NB4 (cell line): Measurements from ENCODE around the gene ANKHD1.

Source experiments
- DNase-seq: peaks from one replicate; pipeline ENCODE4 v3.0.0; 2010; ENCODE audit warnings: low read depth
- H3K4me3 ChIP-seq: one replicate; pipeline ENCODE4 v1.5.1; 2011; ENCODE audit warnings: mild to moderate bottlenecking, low read depth, low read length, moderate library complexity
- MAX ChIP-seq: IDR thresholded peaks from 2 replicates; pipeline ENCODE4 v1.6.1; 2011; ENCODE audit warnings: low read depth, low read length
- MYC ChIP-seq: IDR thresholded peaks from 2 replicates; pipeline ENCODE4 v1.6.1; 2011; ENCODE audit warnings: low read depth, low read length
- POLR2A ChIP-seq: IDR thresholded peaks from 2 replicates; pipeline ENCODE4 v1.6.1; 2011; ENCODE audit warnings: mild to moderate bottlenecking; ENCODE audit not compliant: insufficient read length; ENCODE audit errors: extremely low read depth
- TF ChIP-seq, protein P1 (sequence below): IDR thresholded peaks from one replicate; pipeline ENCODE4 v1.5.1; 2012; ENCODE audit warnings: low read depth, low read length

ANKHD1 gene

GRCh38 chr5:140553657-140554056 is 152.0 kb downstream of the ANKHD1 start:
- TF ChIP-seq, protein P1, sequence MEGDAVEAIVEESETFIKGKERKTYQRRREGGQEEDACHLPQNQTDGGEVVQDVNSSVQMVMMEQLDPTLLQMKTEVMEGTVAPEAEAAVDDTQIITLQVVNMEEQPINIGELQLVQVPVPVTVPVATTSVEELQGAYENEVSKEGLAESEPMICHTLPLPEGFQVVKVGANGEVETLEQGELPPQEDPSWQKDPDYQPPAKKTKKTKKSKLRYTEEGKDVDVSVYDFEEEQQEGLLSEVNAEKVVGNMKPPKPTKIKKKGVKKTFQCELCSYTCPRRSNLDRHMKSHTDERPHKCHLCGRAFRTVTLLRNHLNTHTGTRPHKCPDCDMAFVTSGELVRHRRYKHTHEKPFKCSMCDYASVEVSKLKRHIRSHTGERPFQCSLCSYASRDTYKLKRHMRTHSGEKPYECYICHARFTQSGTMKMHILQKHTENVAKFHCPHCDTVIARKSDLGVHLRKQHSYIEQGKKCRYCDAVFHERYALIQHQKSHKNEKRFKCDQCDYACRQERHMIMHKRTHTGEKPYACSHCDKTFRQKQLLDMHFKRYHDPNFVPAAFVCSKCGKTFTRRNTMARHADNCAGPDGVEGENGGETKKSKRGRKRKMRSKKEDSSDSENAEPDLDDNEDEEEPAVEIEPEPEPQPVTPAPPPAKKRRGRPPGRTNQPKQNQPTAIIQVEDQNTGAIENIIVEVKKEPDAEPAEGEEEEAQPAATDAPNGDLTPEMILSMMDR = no peak
- no peak for TF ChIP-seq MYC
- TF ChIP-seq POLR2A = no peak
- no peak for TF ChIP-seq MAX
- no peak overlapping the region for H3K4me3 ChIP-seq
- peak; percentile 52 for DNase-seq

- TF ChIP-seq POLR2A = no peak
- no peak for TF ChIP-seq MYC
- TF ChIP-seq, protein P1 = no peak
- no peak for TF ChIP-seq MAX
- H3K4me3 ChIP-seq = no peak overlapping the region
- peak; percentile 55 for DNase-seq
Observed at GRCh38 chr5:140554454-140554853, 152.8 kb downstream of the ANKHD1 start.

GRCh38 chr5:140555747-140556312 is 154.2 kb downstream of the ANKHD1 start:
- H3K4me3 ChIP-seq = peak overlapping the region; percentile 91
- TF ChIP-seq POLR2A = no peak
- TF ChIP-seq MAX = no peak
- TF ChIP-seq, protein P1 = no peak
- DNase-seq = no peak

- TF ChIP-seq, protein P1 = no peak
- TF ChIP-seq POLR2A = no peak
- no peak for TF ChIP-seq MYC
- TF ChIP-seq MAX = no peak
- peak; percentile 59 for DNase-seq
- H3K4me3 ChIP-seq = peak overlapping the region; percentile 91
Observed at GRCh38 chr5:140556438-140556837, 154.8 kb downstream of the ANKHD1 start.

- H3K4me3 ChIP-seq = peak within 1 kb of the TSS; percentile 91
- TF ChIP-seq POLR2A = peak; percentile 72
- peak; percentile 53; the same call in 1 of the 2 replicates for TF ChIP-seq MAX
- TF ChIP-seq, protein P1 = no peak
- TF ChIP-seq MYC = peak; percentile 56
- peak; percentile 92 for DNase-seq
Observed at GRCh38 chr5:140557136-140557805, 155.6 kb downstream of the ANKHD1 start, which contains the start of gene SRA1. Gene SRA1, minus strand, starts transcription at chr5:140557473. Its CDS starts 21 bp downstream, at chr5:140557452.
